Head of caudate nucleus (tissue), 42 donors: ENCODE data around the gene DLGAP5.

Experiments
- DNase-seq, 42 donors: peaks; one replicate each; pipeline versions ENCODE4 v3.0.0 to v3.0.0-alpha.2; 2020 to 2021; ENCODE audit warnings: mixed read lengths in 7 of 42
- intact Hi-C: fragments of 100-400 bp; cut with DNase I; formaldehyde crosslinking; loops from one replicate; pipeline ENCODE4 v1.15.0; 2022

The DLGAP5 gene

DNA sequence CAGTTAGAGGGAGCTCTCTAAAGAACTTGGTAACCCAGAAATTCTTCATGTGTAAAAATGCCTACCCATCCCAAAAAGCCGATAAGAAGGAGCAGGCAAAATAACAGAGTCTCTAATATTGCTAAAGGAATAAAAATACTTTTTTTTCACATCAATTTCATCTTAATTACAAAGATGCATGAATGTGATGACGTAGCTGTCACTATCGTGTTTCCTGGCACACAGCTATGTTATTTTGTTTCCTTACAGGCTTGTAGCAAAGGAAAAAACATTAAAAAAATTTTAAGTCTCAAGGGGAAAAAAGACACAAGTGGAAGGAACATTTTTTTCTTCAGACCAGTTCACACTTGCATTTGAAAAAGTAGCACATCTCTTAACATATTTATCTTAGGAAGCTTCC lies 72.6 kb downstream of the DLGAP5 start:
- intact Hi-C loops = no loop called here
- no peak for DNase-seq

DNA sequence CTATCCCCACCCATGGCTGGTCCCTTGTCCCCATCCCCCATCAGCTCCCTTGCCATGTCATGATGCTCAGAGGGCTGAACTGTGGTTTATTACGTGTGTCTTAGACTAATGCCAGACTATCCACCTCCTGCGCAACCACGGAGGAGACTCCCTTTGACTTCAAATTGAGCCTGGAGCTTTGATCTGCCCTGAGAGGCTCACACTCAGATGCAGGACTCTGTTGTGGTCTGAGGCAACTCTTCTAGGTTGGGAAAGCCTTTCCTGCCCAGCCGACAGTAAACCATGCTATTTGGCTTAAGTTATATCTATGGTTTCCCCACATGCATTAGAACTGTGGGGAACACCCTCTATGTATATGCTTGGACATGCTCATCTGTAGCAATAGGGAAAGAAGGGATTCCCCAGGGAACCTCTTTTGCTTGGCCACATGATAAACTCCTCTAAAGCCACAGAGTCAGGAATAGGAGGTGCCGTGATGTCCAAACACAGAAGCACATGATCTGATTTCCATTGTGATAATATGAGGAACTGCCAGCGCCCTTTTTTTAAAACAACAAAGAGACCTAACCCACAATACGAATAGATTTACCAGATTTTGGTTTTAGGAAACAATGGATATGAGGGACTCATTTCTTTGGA lies 73.5 kb downstream of the DLGAP5 start:
- DNase-seq = no peak

DNA sequence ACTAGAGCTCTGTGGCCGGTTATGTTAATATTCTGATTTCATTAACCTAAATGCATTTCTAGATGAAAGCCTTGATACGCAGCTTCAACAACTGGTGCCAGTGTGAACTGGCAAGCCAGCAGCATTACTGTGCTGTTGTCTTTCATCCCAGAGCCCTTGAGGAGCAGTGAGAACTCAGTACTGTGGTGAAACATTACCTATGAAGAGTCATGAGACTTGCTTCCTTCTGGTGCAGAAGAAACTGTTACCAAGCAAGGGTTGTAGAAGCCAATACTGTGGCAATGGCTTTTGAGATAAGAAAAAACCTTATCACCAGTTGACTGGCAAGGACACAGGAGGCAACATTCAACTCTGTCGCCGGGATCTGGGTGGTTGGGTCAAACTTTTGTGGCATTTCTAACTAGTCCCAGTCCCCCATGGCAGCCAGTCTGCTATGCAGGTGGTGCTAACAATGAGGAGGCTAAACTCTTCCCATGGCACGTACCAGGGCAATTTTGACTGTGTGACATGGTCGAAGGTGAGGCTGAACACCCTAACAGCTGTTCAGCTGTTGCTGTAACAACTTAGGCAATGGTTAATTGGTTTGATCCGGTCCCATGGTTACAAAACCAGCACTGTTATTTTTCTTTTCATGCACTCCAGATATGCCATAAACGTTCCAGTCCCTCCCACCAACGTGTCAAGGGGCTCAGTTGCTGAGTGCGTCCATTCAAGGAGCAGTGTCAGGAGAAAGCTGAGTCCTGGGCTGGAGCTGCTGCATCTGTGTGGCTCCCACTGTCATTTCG lies 74.9 kb downstream of the DLGAP5 start:
- no peak for DNase-seq

More for the DNA sequence above, 73.5 kb downstream of the DLGAP5 start:
- intact Hi-C loops = no loop called here

DNA sequence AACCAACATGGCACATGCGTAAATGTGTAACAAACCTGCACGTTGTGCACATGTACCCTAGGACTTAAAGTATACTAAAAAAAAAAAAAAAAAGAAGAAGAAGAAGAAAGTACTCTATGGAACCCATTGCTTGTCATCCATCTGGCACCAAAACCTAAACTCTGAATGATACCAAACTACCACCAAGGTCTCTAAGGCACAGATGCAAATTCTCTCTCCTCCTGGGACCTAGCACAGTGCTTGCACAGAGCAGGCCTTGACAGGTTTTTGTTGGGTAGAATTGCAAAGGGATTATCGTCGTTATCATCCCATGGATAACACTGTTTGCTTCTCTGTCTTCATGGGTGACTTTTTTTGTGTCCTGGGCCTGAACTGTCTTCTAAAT lies 75.5 kb downstream of the DLGAP5 start:
- no peak for DNase-seq
- intact Hi-C loops = no loop called here

More for the DNA sequence above, 74.9 kb downstream of the DLGAP5 start:
- intact Hi-C loops = no loop called here

DNA sequence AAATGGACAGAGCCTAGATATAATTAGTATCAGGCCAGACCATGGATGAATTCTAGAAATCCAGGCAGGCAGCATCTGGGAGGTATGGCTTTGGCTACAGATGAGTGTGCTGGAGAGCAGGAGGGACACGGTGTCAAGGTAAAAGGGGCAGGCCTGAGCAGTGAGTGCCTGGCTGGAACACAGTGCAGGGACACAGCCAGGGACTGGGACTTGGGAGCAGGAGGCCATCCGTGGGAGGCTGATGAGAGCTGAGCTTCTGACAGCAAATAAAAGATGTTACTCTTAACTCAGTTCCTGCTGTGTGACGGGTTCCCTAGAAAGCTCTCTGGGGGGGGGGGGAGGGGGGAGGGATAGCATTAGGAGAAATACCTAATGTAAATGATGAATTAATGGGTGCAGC lies 75.9 kb downstream of the DLGAP5 start:
- DNase-seq = no peak
- intact Hi-C loops = no loop called here

DNA sequence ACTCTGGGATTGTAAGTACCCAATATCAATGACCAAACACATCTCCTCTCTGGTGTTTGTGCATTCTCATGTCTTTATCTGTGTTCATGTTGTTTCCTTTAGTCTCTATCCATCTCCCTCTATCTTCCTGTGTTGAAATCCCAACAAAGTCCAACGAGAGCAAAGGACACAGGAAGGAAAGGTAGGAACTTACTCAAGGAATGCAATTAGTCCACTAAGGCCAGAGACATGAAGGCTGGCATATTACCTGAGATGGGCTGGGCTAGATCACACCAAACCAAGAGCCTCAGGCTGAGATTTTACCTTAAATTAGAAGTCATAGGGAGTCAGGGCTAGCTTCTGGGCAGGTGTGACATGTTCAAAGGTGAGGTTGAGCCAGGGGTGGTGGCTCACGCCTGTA lies 76.7 kb downstream of the DLGAP5 start:
- DNase-seq = no peak
- intact Hi-C loops = no loop called here

DNA sequence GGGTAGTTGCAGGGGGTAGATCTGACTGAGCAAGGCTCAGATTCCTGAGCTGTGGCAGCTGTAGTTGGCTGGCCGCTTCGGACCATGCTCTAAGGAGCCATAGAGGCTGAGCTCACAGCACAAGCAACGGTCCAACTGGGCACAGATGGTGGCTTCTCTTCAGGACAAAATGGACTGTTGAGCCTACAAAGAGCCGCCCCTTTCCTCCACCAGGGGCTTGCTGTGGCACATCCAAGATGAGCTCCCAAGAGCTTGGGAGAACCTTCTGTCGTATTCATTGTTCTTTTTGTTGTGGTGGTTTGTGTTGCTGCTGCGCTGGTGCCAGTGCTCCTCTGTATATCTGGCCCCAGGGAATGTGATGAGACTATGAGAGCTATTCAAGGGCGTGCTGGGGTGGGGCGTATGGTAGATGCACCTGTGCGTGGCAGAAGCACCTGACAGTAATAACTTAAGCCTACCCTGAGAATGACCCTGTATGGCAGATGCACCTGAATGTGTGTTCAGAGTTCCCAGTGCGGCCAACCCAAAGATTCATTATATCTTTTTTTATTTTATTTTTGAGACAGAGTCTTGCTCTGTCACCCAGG lies 80.2 kb downstream of the DLGAP5 start:
- intact Hi-C loops = no loop called here
- no peak for DNase-seq

DNA sequence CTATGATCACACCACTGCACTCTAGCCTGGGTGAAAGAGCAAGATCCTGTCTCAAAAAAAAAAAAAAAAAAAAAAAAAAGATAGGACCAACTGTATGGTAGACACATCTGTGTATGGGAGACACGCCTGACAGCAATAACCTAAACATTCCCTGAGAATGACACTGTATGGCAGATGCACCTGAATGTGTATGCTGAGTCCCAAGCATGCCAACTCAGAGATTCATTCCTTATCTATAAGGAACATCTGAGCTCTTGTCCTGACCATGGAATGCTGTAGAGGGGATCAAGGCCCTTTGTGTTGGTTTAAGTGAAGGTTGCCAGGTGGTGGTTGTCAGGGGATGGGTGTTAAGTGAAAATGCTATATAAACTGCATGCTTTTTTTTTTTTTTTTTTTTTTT lies 81.5 kb downstream of the DLGAP5 start:
- DNase-seq = no peak
- intact Hi-C loops = no loop called here

DNA sequence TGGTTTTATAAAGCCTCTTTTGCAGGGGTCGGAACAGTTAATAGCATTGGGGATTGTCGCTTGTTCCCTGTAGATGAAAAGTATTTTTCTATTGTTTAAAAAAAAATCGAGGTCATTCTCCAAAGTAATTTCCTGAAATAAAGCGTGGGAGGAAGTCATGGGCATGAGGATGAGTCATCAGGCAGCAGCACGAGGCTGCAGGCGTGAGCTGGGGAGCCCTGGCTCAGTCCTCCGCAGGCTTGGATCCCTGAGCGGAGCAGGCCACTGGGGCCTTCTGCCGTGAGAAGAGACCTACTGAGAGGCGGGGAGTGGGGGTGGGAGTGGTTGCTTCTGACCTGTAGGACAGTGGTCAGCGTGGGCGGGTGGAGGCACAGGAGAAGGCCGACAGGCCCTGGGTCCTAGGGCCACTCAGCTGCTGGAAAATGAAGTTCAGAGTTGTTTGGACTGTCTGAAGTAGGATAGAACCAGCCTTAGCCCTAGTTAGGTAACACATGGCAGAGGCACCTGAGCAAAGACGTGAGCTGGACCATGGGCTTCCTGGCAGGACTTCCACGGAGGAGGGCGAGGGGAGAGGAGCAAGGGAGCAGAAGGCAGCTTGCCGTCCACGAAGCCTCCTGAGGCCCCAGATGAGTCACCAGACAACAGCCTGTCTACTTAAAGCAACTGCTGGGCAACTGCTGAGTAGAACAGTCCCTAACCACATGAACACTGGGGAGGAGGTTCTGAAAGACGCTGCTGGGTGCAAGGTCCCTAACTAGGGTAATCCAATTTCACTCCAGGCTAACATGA lies 83.4 kb downstream of the DLGAP5 start:
- intact Hi-C loops = no loop called here
- peak in 39 of 42 donors; percentile 23 to 79 (median 53) for DNase-seq

DNA sequence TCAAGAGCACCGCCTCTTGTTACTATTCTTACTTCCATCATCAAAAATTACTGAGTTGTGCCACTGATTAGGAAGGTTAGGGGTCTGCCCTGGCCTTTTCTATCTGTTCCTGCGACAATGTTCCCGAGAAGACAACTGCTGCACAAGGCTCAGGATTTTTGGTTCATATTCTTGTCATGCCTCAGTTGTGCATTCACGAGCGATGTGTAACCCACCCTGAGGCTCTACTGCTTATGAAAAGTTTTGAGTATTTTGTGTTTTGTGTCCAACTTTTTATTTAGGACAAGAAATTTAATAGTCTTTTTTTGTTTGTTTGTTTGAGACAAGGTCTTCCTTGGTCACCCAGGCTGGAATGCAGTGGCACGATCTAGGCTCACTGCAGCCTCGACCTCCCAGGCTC lies 85.4 kb downstream of the DLGAP5 start:
- intact Hi-C loops = no loop called here
- no peak for DNase-seq

DNA sequence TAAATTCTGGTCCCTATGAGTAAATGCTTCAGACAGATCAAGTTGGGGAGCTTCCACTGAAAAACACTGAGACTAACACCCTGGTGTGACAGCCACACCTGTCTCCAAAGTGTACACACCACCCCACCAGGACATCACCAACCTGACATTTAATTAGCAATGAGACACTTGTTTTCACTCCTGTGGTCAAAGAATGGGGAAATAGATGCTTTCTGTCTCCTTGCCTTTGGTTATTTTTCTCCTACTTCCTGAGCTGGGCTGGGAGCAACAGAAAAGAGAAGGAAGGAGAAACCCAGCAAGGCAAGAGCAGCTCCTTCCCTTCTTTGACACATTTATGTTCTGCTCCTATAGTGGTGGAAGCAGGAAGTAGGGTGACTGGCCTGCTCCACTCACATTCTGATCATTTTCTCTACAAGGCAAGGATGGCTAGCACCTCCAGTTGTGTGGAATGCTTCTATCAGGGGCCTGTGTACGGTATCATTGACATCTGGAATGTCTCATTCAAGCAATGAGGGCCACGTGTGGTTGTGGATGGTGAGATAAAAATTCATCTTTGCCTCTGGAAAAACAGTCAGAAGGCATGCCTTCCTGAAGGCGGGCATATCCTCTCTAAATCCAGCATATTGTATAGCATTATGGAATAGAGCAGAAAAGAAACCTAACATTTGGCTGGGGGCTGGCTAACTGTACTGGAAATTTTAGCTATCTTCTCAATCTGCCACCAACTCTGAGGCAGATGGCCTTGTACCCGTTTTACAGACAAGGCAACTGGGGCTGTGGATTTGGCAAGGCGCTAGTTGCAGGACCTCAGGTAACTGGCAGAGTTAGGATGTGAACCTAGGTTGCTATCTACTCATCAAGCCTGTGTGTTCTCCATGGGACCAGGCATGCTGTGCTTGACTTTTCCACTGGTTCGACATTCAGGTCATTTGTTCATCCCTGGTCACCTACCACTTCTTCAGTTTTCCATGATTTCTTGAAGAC lies 87.1 kb downstream of the DLGAP5 start:
- DNase-seq = no peak
- intact Hi-C loops = no loop called here

DNA sequence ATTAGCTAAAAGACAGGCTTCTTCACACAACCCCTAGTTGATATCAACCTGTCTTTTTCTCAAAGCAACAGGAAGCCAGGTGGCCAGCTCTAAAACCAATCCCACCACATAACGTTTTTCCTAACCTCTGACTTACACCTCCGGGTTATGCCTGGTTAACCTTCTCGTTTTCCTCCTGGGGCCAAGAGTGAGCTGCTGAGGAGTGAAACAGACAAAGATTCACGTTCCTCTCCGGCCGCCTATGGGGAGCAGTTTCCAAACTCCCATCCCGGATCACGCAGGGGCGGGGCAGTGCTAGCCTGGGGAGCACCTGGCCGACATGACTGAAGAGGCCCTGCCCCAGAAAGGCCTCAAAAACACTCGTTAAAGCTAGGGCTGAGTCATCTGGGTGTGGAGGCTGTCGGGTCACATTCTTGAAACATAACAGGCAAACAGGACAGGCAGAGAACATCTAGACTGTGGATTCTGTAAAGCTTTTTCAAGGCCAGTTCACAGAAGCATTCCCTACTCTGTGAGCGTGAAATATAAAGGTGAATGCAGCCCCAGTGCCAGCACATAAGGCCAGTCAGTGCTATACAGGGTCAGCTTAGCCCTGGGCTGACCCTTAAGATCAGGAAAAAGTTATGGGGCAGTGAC lies 88.3 kb downstream of the DLGAP5 start:
- peak in 2 of 42 donors; percentile 18 to 36 for DNase-seq
- intact Hi-C loops = no loop called here

DNA sequence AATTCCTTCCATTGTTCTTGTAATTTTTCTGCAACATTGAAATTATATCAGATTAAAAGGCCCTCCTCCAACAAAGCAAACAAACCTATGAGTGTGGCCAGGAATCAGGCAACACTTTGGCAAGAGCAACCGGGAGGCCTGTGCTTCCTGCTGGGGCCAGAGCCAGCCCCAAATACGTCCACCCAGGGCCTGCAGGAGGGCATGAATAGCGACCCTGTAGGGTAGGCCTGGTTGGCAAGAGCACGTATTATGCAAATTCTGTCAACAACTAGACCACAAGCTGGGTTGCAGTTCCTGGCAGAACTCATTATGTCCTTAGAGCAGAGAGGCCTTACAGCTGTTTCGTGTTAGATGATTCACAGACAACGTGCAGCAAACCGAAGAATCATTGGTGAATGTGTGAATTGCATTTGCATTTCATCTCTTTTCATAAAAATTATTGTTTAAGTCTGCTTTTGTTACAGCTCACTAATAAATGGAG lies 89.2 kb downstream of the DLGAP5 start:
- intact Hi-C loops = no loop called here
- peak in 41 of 42 donors; percentile 19 to 86 (median 60) for DNase-seq

DNA sequence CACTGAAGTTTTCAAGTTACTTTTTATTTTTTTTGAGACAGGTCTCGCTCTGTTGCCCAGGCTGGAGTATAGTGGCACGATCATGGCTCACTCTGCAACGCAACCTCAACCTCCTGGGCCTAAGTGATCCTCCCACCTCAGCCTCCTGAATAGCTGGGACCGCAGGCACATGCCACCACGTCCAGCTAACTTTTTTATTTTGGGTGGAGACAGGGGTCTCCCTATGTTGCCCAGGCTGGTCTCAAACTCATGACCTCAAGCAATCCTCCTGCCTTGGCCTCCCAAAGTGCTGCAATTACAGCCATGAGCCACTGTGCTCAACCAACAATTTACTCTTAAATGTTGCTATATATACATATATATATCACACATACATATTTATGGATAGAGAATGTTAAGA lies 89.7 kb downstream of the DLGAP5 start:
- DNase-seq = no peak
- intact Hi-C loops = no loop called here

DNA sequence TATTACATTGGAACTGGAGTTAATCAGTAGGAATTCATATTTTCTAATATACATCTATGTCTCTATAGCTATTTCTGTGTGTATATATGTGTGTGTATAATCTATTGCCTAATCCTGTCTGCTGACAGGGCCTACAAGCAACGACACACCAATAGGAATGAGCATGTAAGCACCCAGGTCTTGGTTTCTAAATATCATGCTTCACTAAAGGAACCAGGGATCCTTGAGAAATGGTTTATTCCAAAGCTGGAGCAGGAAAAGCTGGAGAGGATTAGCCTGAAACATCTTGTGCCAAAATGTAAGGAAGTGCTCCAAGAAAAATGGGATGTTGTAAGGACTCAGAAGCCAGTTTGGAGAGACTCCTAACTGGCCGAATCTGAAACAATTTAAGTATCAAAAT lies 91.6 kb downstream of the DLGAP5 start:
- DNase-seq = no peak
- intact Hi-C loops = no loop called here

DNA sequence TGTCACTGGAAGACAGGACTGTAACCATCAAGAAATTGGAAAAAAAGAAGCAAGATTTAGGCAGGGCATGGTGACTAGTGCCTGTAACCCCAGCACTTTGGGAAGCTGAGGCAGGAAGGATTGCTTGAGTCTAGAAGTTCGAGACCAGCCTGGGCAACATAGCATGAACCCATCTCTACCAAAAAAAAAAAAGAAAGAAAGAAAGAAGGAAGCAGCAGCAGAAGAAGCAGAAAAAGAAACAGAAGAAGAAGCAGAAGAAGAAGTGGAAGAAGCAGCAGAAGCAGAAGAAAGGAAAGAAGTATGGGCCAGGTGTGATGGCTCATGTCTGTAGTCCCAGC lies 92.9 kb downstream of the DLGAP5 start:
- DNase-seq = no peak
- intact Hi-C loops = no loop called here
